Peyer's patch (tissue), 4 donors: ENCODE data around the gene ITIH5.

Source experiments
- CTCF ChIP-seq, 6 experiments: fragments of 450-650 bp in 4 of 6; fragments of 200-600 bp in 2 of 6; sonication (generic) in 1 of 6; IDR thresholded peaks; one replicate each; pipeline ENCODE4 v1.5.1; 2017 to 2019; ENCODE audit warnings: antibody characterized with exemption in 6 of 6, mild to moderate bottlenecking in 3 of 6, moderate library complexity in 1 of 6
- POLR2A ChIP-seq, 2 donors: fragments of 450-650 bp; IDR thresholded peaks; one replicate each; pipeline ENCODE4 v1.5.1; 2017; ENCODE audit warnings: antibody characterized with exemption in 2 of 2, mild to moderate bottlenecking in 2 of 2, moderate library complexity in 2 of 2

- no peak for TF ChIP-seq POLR2A (IDR thresholded peaks at IDR 0.05)
- TF ChIP-seq CTCF (IDR thresholded peaks at IDR 0.05) = no peak
These were observed 40.3 kb upstream of the ITIH5 start for GRCh38 chr10:7707102-7707501.
